Adrenal gland (tissue), 5 donors: ENCODE results near the gene CIRBP.

Source experiments
- CTCF ChIP-seq, 6 experiments: fragments of 450-650 bp in 4 of 6; fragments of 200-600 bp in 2 of 6; sonication (generic) in 1 of 6; IDR thresholded peaks; 1 replicate in 5 of 6; 2 replicates in 1 of 6; pipeline versions ENCODE4 v1.5.1 to v1.8.0; 2016 to 2021; ENCODE audit warnings: antibody characterized with exemption in 6 of 6, mild to moderate bottlenecking in 2 of 6, moderate library complexity in 1 of 6
- POLR2A ChIP-seq, 2 donors: fragments of 450-650 bp; IDR thresholded peaks; one replicate each; pipeline ENCODE4 v1.6.1; 2017; ENCODE audit warnings: antibody characterized with exemption in 2 of 2, mild to moderate bottlenecking in 2 of 2, moderate library complexity in 1 of 2
- donor health status: DM: no; HTN: no; CAD: no.

GRCh38 chr19:1267477-1268225 lies 1.5 kb upstream of the CIRBP start:
- TF ChIP-seq CTCF (IDR thresholded peaks at IDR 0.05) (no peak), POLR2A (IDR thresholded peaks at IDR 0.05) (no peak)
